Epithelial cell of proximal tubule (primary cell): ENCODE data around the gene SLC16A5. TPM values are rescaled to one million over a fixed set of nuclear protein-coding genes. Genes with fewer than 3 reads are reported as not detected.

ENCODE experiments used
- DNase-seq: peaks from one replicate; pipeline ENCODE4 v3.0.0-alpha.2; 2011; ENCODE audit warnings: low read depth
- H3K4me3 ChIP-seq: 2 replicates; pipeline ENCODE4 v1.5.1; 2011; ENCODE audit warnings: low read depth, mild to moderate bottlenecking, low read length
- total RNA-seq: library from RNA; depleted of rRNA; stranded (reverse); fragments of >200 nt; gene quantifications from 2 replicates; pipeline ENCODE4 v1.2.3, GENCODE V29; 2015
- TF ChIP-seq, protein P1 (sequence below): conservative IDR thresholded peaks from 2 replicates; pipeline ENCODE4 v1.5.1; 2012; ENCODE audit warnings: low read depth, mild to moderate bottlenecking, low read length

SLC16A5 gene
- total RNA-seq, 1 donor from 2014 or later: 15.9 TPM

DNA sequence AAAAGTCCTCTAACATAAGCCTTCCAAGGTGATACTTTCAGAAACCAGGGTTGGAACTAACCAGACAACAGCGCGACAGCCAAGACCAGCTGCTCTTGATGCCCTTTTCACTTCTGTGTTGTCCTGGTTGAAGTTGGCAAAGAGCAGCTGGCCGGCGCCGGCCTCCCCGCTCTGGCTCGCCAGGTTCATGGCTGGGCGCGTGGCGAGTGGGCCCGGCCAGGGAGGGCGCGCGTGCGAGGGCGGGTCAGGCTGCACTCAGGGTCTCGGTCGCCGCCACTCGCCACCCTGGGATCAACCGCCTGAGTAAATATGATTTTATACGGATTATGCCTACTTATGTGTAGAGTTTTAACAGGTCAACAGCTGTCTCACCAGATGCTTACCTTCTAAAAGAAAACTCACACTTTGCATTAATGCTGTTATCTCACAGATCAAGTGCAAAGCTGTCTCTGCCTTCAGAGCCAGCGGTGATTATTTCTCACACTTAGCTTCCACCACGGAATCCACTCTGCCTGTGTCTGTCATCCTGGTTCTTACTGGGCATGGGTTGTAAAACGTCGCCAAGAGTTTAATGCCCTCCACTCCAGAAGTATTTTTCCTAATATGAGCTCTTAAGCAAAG, 27.2 kb upstream of the SLC16A5 start:
- no peak for DNase-seq
- TF ChIP-seq, protein P1, sequence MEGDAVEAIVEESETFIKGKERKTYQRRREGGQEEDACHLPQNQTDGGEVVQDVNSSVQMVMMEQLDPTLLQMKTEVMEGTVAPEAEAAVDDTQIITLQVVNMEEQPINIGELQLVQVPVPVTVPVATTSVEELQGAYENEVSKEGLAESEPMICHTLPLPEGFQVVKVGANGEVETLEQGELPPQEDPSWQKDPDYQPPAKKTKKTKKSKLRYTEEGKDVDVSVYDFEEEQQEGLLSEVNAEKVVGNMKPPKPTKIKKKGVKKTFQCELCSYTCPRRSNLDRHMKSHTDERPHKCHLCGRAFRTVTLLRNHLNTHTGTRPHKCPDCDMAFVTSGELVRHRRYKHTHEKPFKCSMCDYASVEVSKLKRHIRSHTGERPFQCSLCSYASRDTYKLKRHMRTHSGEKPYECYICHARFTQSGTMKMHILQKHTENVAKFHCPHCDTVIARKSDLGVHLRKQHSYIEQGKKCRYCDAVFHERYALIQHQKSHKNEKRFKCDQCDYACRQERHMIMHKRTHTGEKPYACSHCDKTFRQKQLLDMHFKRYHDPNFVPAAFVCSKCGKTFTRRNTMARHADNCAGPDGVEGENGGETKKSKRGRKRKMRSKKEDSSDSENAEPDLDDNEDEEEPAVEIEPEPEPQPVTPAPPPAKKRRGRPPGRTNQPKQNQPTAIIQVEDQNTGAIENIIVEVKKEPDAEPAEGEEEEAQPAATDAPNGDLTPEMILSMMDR: no peak
- H3K4me3 ChIP-seq: no peak overlapping the region

DNA sequence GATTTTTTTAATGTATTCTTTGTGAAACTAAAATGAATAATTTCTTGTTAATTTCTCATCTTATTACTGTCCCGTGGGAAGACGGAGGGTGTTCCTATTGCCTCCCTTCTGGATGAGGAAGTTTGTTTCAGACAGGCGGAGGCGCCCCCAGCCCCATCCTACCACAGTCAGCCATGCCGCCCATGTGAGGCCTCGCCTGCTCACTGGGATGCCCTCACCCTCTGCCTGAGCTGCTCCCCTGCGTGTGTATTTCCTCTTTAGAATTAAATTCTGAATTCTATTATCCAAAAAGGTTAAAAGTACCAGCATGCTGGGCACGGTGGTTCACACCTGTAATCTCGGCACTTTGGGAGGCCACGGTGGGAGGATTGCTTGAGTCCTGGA, 26.7 kb upstream of the SLC16A5 start:
- H3K4me3 ChIP-seq: no peak overlapping the region
- TF ChIP-seq, protein P1: no peak
- no peak for DNase-seq

DNA sequence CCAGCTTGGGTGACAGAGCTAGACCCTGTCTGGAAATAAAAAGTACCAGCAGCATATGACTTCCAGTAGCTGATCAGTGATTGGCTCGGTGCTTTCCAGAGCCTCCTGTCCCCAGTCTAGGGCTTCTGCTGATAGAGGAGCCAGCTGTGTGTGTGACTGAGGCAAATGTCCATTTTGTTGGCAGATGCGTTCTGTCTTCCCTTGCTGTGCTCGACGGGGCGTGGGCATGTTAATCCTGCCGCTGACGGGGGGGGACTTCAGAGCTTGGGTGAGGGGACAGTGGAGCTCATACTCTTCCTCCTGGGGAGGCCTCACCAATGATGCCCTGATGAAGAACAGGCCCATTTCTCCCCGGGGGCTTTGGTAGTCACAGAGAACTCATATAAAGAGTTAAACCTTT, 26.1 kb upstream of the SLC16A5 start:
- TF ChIP-seq, protein P1: no peak
- no peak for DNase-seq
- no peak overlapping the region for H3K4me3 ChIP-seq

DNA sequence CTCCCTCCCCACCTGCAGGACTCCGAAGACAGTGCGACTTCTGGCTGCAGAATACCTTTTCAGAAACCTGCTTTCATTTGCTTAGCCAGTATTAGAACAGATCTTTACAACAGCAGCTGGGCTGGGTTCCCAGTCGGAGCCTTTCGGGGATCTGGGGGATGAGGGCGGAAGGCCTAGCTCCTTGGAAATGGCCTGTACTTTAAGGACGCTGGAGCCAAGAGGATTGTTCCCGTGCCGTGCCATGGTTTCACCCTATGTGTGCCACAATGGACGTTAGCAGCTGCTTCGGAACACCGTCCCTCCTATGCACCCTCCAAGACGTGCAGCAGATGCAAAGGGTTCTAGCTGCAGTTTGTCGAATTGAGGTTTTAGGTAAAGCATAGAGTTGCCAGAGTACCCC, 24.6 kb upstream of the SLC16A5 start:
- DNase-seq: no peak
- H3K4me3 ChIP-seq: no peak overlapping the region
- TF ChIP-seq, protein P1: no peak

DNA sequence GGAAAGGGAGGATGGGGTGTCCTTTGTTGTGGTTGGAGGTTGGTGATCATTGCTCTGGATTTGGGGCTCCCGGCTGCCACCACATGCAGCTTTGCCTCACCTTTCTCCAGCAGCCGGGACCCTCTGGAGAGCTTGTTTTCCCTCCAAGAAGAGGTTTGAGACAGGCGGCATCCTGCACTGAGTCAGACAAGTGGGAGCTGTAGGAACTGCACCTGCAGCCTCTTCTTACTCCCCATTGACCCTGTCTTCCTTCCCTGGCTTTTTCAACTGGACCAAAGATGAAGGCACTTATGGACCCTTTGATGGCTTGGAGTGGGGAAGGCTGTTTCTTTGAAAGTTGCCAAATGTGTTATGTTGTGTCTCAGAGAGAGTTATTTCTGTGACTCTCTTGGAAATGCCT, 24.1 kb upstream of the SLC16A5 start:
- H3K4me3 ChIP-seq: no peak overlapping the region
- DNase-seq: no peak
- TF ChIP-seq, protein P1: no peak

DNA sequence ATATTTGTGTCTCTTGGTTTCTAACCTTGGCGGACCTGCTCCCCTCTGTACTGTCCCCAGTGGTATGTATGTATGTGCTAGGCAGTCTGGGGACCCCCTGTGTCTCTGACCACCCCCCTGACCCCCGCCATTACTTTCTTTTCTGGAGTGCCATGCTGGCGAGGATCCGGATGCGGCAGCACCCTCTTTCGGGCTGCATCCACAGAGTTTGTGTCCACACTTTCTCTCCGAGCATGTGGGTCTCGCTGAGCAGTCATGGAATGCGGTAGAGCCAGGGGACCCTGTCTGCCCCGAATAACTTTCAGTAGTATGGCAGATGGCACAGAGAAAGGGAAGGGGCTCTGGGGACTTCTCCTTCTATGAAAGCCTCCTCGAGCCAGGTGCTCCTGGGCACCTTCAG, 23.7 kb upstream of the SLC16A5 start:
- no peak overlapping the region for H3K4me3 ChIP-seq
- DNase-seq: no peak
- TF ChIP-seq, protein P1: no peak

DNA sequence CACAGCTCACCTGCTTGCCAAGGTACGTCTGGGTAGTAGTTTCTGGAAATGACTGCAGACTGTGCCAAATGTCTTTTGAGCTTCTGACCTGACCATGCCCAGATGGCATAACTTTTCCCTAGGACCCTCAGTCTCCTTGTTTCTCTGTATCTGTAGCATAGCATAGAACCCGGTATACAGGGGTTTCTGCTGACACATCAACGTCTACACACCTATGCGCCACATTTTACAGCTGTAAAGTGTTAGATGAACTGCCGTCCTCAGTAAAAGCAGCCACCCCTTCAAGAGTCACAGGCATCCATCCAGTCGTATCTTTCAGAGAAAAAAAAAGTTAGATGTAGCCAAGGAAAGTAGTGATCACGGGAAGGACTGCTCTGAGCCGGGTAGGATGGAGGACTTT, 23.3 kb upstream of the SLC16A5 start:
- TF ChIP-seq, protein P1: no peak
- no peak for DNase-seq
- H3K4me3 ChIP-seq: no peak overlapping the region
